ENCODE measurements around the gene PLCXD3.

GRCh38 chr5:41364346-41364745 lies 146.1 kb downstream of the PLCXD3 start:
- TF ChIP-seq CTCF (conservative IDR thresholded peaks at IDR 0.05; ENCODE audit: low read depth, low read length): no peak
- no peak for TF ChIP-seq EZH2phosphoT487 (IDR thresholded peaks at IDR 0.05; ENCODE audit: borderline replicate concordance, low read length)
- no peak for TF ChIP-seq EZH2 (IDR thresholded peaks at IDR 0.05; ENCODE audit: low read length, unreplicated experiment)
